ENCODE measurements around the gene CHRNA1. TPM values are rescaled to one million over a fixed set of nuclear protein-coding genes. Genes with fewer than 3 reads are reported as not detected.

CHRNA1 gene
- total and polyA plus RNA-seq, 4 donors, result not detected

DNA sequence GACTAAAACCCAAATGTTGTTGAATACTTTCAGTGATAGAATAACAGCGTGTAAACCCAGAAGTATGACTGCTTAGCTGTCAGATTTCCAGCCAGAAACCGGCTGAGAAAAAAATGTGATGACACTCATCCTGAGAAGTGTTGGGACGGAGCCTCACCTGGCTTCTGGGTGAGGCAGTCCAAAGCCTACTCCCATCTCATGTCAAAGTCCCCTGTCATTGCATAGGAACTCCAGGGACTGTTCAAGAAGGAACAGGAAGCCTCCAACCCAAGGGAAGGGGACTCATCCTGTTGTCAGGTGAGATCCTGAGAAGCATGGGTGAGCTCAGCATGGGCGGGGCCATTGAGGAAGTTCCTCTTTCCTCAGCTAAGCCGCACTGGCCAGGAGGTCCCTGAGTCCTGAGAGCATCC is 11.3 kb upstream of the CHRNA1 start:
- H3K4me3 ChIP-seq (ENCODE audit: low read depth in 1 of 3, low read length in 3 of 3), result no peak overlapping the region
- no peaks in the 10 kb centered on the region for H3K27me3 ChIP-seq (ENCODE audit: control insufficient read depth in 4 of 4, insufficient read depth in 4 of 4, low read length in 3 of 4)
- no peaks in the 10 kb centered on the region for H3K9me3 ChIP-seq (ENCODE audit: control insufficient read depth in 4 of 4, low read length in 3 of 4)
- no peak overlapping the region for H3K9ac ChIP-seq (ENCODE audit: low read depth in 1 of 2, low read length in 2 of 2)
- WGBS, result 85% methylated on average over 5 of the region's 5 CpGs
- DNase-seq (ENCODE audit: low spot score), result no peak
- TF ChIP-seq GABPA (IDR thresholded peaks at IDR 0.05 in 1 of 2, conservative IDR thresholded peaks at IDR 0.05 in 1 of 2) (no peak), HNF4G (IDR thresholded peaks at IDR 0.05) (no peak)
- TF ChIP-seq, protein P1, sequence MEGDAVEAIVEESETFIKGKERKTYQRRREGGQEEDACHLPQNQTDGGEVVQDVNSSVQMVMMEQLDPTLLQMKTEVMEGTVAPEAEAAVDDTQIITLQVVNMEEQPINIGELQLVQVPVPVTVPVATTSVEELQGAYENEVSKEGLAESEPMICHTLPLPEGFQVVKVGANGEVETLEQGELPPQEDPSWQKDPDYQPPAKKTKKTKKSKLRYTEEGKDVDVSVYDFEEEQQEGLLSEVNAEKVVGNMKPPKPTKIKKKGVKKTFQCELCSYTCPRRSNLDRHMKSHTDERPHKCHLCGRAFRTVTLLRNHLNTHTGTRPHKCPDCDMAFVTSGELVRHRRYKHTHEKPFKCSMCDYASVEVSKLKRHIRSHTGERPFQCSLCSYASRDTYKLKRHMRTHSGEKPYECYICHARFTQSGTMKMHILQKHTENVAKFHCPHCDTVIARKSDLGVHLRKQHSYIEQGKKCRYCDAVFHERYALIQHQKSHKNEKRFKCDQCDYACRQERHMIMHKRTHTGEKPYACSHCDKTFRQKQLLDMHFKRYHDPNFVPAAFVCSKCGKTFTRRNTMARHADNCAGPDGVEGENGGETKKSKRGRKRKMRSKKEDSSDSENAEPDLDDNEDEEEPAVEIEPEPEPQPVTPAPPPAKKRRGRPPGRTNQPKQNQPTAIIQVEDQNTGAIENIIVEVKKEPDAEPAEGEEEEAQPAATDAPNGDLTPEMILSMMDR (IDR thresholded peaks at IDR 0.05; ENCODE audit: low read depth, low read length, missing input control), result no peak
- no peaks in the 10 kb centered on the region for H3K4me1 ChIP-seq (ENCODE audit: control insufficient read depth in 4 of 4, insufficient read depth in 4 of 4, low read length in 3 of 4)
- no peak overlapping the region for H3K27ac ChIP-seq (ENCODE audit: low read depth in 1 of 2, low read length in 2 of 2)
- H3K36me3 ChIP-seq (ENCODE audit: control insufficient read depth in 4 of 4, insufficient read depth in 3 of 4, low read depth in 1 of 4, low read length in 3 of 4), result no peaks in the 10 kb centered on the region

- H3K27ac ChIP-seq (ENCODE audit: low read depth in 1 of 2, low read length in 2 of 2), result no peak overlapping the region
- no peaks in the 10 kb centered on the region for H3K27me3 ChIP-seq (ENCODE audit: control insufficient read depth in 4 of 4, insufficient read depth in 4 of 4, low read length in 3 of 4)
- TF ChIP-seq ZBTB33 (IDR thresholded peaks at IDR 0.05) (no peak), RXRA (IDR thresholded peaks at IDR 0.05) (no peak), JUND (IDR thresholded peaks at IDR 0.05) (no peak), GABPA (IDR thresholded peaks at IDR 0.05 in 1 of 2, conservative IDR thresholded peaks at IDR 0.05 in 1 of 2) (no peak), HNF4G (IDR thresholded peaks at IDR 0.05) (no peak), FOXA2 (IDR thresholded peaks at IDR 0.05) (no peak), HNF4A (conservative IDR thresholded peaks at IDR 0.05) (no peak), NR2F2 (IDR thresholded peaks at IDR 0.05) (no peak), TAF1 (conservative IDR thresholded peaks at IDR 0.05) (no peak), RAD21 (IDR thresholded peaks at IDR 0.05) (no peak), YY1 (IDR thresholded peaks at IDR 0.05) (no peak), FOXA1 (IDR thresholded peaks at IDR 0.05) (no peak), SP1 (IDR thresholded peaks at IDR 0.05) (no peak)
- TF ChIP-seq, protein P2, sequence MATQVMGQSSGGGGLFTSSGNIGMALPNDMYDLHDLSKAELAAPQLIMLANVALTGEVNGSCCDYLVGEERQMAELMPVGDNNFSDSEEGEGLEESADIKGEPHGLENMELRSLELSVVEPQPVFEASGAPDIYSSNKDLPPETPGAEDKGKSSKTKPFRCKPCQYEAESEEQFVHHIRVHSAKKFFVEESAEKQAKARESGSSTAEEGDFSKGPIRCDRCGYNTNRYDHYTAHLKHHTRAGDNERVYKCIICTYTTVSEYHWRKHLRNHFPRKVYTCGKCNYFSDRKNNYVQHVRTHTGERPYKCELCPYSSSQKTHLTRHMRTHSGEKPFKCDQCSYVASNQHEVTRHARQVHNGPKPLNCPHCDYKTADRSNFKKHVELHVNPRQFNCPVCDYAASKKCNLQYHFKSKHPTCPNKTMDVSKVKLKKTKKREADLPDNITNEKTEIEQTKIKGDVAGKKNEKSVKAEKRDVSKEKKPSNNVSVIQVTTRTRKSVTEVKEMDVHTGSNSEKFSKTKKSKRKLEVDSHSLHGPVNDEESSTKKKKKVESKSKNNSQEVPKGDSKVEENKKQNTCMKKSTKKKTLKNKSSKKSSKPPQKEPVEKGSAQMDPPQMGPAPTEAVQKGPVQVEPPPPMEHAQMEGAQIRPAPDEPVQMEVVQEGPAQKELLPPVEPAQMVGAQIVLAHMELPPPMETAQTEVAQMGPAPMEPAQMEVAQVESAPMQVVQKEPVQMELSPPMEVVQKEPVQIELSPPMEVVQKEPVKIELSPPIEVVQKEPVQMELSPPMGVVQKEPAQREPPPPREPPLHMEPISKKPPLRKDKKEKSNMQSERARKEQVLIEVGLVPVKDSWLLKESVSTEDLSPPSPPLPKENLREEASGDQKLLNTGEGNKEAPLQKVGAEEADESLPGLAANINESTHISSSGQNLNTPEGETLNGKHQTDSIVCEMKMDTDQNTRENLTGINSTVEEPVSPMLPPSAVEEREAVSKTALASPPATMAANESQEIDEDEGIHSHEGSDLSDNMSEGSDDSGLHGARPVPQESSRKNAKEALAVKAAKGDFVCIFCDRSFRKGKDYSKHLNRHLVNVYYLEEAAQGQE (IDR thresholded peaks at IDR 0.05), result no peak
- TF ChIP-seq, protein P3, sequence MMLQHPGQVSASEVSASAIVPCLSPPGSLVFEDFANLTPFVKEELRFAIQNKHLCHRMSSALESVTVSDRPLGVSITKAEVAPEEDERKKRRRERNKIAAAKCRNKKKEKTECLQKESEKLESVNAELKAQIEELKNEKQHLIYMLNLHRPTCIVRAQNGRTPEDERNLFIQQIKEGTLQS (IDR thresholded peaks at IDR 0.05), result no peak
- TF ChIP-seq, protein P4, sequence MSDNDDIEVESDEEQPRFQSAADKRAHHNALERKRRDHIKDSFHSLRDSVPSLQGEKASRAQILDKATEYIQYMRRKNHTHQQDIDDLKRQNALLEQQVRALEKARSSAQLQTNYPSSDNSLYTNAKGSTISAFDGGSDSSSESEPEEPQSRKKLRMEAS (IDR thresholded peaks at IDR 0.05), result no peak
- H3K4me3 ChIP-seq (ENCODE audit: low read depth in 1 of 3, low read length in 3 of 3), result no peak overlapping the region
- H3K36me3 ChIP-seq (ENCODE audit: control insufficient read depth in 4 of 4, insufficient read depth in 3 of 4, low read depth in 1 of 4, low read length in 3 of 4), result no peaks in the 10 kb centered on the region
- no peaks in the 10 kb centered on the region for H3K4me1 ChIP-seq (ENCODE audit: control insufficient read depth in 4 of 4, insufficient read depth in 4 of 4, low read length in 3 of 4)
- DNase-seq (ENCODE audit: low spot score), result no peak
- no peaks in the 10 kb centered on the region for H3K9me3 ChIP-seq (ENCODE audit: control insufficient read depth in 4 of 4, low read length in 3 of 4)
- H3K9ac ChIP-seq (ENCODE audit: low read depth in 1 of 2, low read length in 2 of 2), result no peak overlapping the region
- WGBS, result 93% methylated on average over 4 of the region's 4 CpGs
Observed at GRCh38 chr2:174774886-174775285, 10.6 kb upstream of the CHRNA1 start.
